H1 (cell line): Measurements from ENCODE around the gene ARHGAP42. TPM values are rescaled to one million over a fixed set of nuclear protein-coding genes. Genes with fewer than 3 reads are reported as not detected.

Experiments used
- CTCF ChIA-PET: fragments of 300-600 bp; sonication (Branson Sonifier 250); formaldehyde crosslinking; loops from one replicate; lab custom pipeline; 2021; ENCODE audit not compliant: partially characterized antibody; lab: Charles Lee
- POLR2A ChIA-PET: fragments of 300-600 bp; sonication (Branson Sonifier 250); formaldehyde crosslinking; loops from one replicate; lab custom pipeline; 2021; ENCODE audit warnings: inconsistent platforms; ENCODE audit not compliant: partially characterized antibody; lab: Charles Lee
- DNase-seq, 2 experiments: peaks; one replicate each; pipeline versions ENCODE4 v3.0.0 to v3.0.0-alpha.2; 2010 to 2022; ENCODE audit warnings: low spot score in 2 of 2, low read depth in 1 of 2, mixed read lengths in 1 of 2
- FAIRE-seq: peaks from 2 replicates; lab custom pipeline; 2011; peaks lifted over from hg19 to GRCh38; lab: Jason Lieb, UNC
- H2AFZ ChIP-seq: 2 replicates; pipeline ENCODE4 v1.8.1; 2012; ENCODE audit warnings: low read length, inconsistent platforms
- H2AK5ac ChIP-seq: 2 replicates; pipeline ENCODE4 v1.6.1; 2013; ENCODE audit warnings: low read depth, low read length
- H2BK120ac ChIP-seq: replicated peaks from 2 replicates; pipeline ENCODE3; 2013; ENCODE audit warnings: low read depth, low read length, inconsistent platforms
- H2BK12ac ChIP-seq: 2 replicates; pipeline ENCODE4 v1.6.1; 2013; ENCODE audit warnings: low read depth, low read length
- H2BK15ac ChIP-seq: 2 replicates; pipeline ENCODE4 v1.6.1; 2013; ENCODE audit warnings: low read length
- H2BK20ac ChIP-seq: 2 replicates; pipeline ENCODE4 v1.6.1; 2013; ENCODE audit warnings: low read length
- H2BK5ac ChIP-seq: 2 replicates; pipeline ENCODE4 v1.6.1; 2013; ENCODE audit warnings: low read depth, low read length
- H3K14ac ChIP-seq: 2 replicates; pipeline ENCODE4 v1.6.1; 2013; ENCODE audit warnings: inconsistent platforms; ENCODE audit not compliant: insufficient read length
- H3K18ac ChIP-seq: 2 replicates; pipeline ENCODE4 v1.6.1; 2013; ENCODE audit warnings: low read length; ENCODE audit errors: extremely low read depth
- H3K23ac ChIP-seq: 2 replicates; pipeline ENCODE4 v1.6.1; 2013; ENCODE audit warnings: inconsistent platforms; ENCODE audit not compliant: insufficient read length
- H3K23me2 ChIP-seq: 2 replicates; pipeline ENCODE4 v1.6.1; 2013; ENCODE audit warnings: low read depth, low read length
- H3K27ac ChIP-seq: 2 replicates; pipeline ENCODE4 v1.6.1; 2011; ENCODE audit warnings: low read depth, low read length, inconsistent platforms
- H3K27me3 ChIP-seq, 4 experiments: replicated peaks in 1 of 4; 1 replicate in 1 of 4; 2 replicates in 3 of 4; pipeline versions ENCODE4 v1.6.1 to v1.8.1; 2011 to 2013; ENCODE audit warnings: low read length in 3 of 4, mild to moderate bottlenecking in 3 of 4, inconsistent platforms in 2 of 4, mixed read lengths in 2 of 4, moderate library complexity in 1 of 4; ENCODE audit not compliant: control insufficient read depth in 3 of 4, insufficient read depth in 3 of 4; ENCODE audit errors: extremely low read depth in 1 of 4
- H3K36me3 ChIP-seq, 4 experiments: 2 replicates each; pipeline versions ENCODE4 v1.6.1 to v1.8.1; 2011 to 2013; ENCODE audit warnings: mild to moderate bottlenecking in 4 of 4, low read length in 3 of 4, moderate library complexity in 2 of 4, control low read depth in 1 of 4, inconsistent platforms in 1 of 4; ENCODE audit not compliant: insufficient read depth in 4 of 4, control insufficient read depth in 2 of 4
- H3K4ac ChIP-seq: replicated peaks from 2 replicates; pipeline ENCODE3; 2013; ENCODE audit warnings: low read length, low read depth, mixed read lengths, inconsistent platforms; ENCODE audit not compliant: insufficient read length
- H3K4me1 ChIP-seq, 4 experiments: replicated peaks in 1 of 4; 1 replicate in 1 of 4; 2 replicates in 3 of 4; pipeline versions ENCODE4 v1.6.1 to v1.8.1; 2011 to 2013; ENCODE audit warnings: low read length in 3 of 4, inconsistent platforms in 2 of 4, mixed read lengths in 1 of 4; ENCODE audit not compliant: insufficient read depth in 4 of 4, control insufficient read depth in 3 of 4
- H3K4me2 ChIP-seq, 2 experiments: 2 replicates each; pipeline versions ENCODE4 v1.6.1 to v1.8.1; 2011 to 2013; ENCODE audit warnings: low read depth in 2 of 2, low read length in 2 of 2, control low read depth in 1 of 2, inconsistent platforms in 1 of 2, mild to moderate bottlenecking in 1 of 2; ENCODE audit not compliant: insufficient read depth in 1 of 2
- H3K4me3 ChIP-seq, 4 experiments: fragments of 200-600, 300-600 bp in 1 of 4; sonication (generic), shearing (Covaris generic), sonication (Bioruptor Twin) in 1 of 4; 2 replicates each; pipeline versions ENCODE4 v1.5.1 to v1.8.1; 2011 to 2016; ENCODE audit warnings: low read length in 4 of 4, low read depth in 3 of 4, control low read depth in 2 of 4, inconsistent platforms in 2 of 4, mild to moderate bottlenecking in 2 of 4, mixed read lengths in 1 of 4, moderate library complexity in 1 of 4; ENCODE audit not compliant: insufficient read depth in 2 of 4; ENCODE audit errors: extremely low read depth in 1 of 4
- H3K56ac ChIP-seq: replicated peaks from 2 replicates; pipeline ENCODE3; 2013; ENCODE audit warnings: low read depth, mild to moderate bottlenecking, mixed read lengths, low read length, inconsistent platforms; ENCODE audit not compliant: insufficient read length
- H3K79me1 ChIP-seq: 2 replicates; pipeline ENCODE4 v1.6.1; 2013; ENCODE audit warnings: low read depth, low read length, control low read depth
- H3K79me2 ChIP-seq, 2 experiments: 2 replicates each; pipeline versions ENCODE4 v1.6.1 to v1.8.1; 2012 to 2013; ENCODE audit warnings: low read length in 2 of 2, mild to moderate bottlenecking in 2 of 2, inconsistent platforms in 1 of 2; ENCODE audit not compliant: insufficient read depth in 2 of 2, control insufficient read depth in 1 of 2
- H3K9ac ChIP-seq, 4 experiments: replicated peaks in 1 of 4; 1 replicate in 1 of 4; 2 replicates in 3 of 4; pipeline versions ENCODE4 v1.6.1 to v1.8.1; 2011 to 2013; ENCODE audit warnings: low read depth in 3 of 4, low read length in 3 of 4, control low read depth in 2 of 4, mild to moderate bottlenecking in 2 of 4, moderate library complexity in 2 of 4, inconsistent platforms in 1 of 4; ENCODE audit errors: extremely low read depth in 1 of 4
- H3K9me3 ChIP-seq, 2 experiments: 2 replicates each; pipeline versions ENCODE4 v1.6.1 to v1.8.1; 2012 to 2013; ENCODE audit warnings: mild to moderate bottlenecking in 2 of 2, moderate library complexity in 2 of 2, control low read depth in 1 of 2, inconsistent platforms in 1 of 2, low read depth in 1 of 2, low read length in 1 of 2, mixed read lengths in 1 of 2; ENCODE audit not compliant: insufficient read depth in 2 of 2
- H4K20me1 ChIP-seq, 2 experiments: replicated peaks in 1 of 2; 2 replicates each; pipeline versions ENCODE3 to v1.8.1; 2011 to 2013; ENCODE audit warnings: inconsistent platforms in 2 of 2, low read length in 2 of 2, mild to moderate bottlenecking in 1 of 2; ENCODE audit not compliant: insufficient read depth in 2 of 2, control insufficient read depth in 1 of 2
- H4K5ac ChIP-seq: 2 replicates; pipeline ENCODE4 v1.6.1; 2013; ENCODE audit warnings: low read length, low read depth, mixed read lengths, inconsistent platforms; ENCODE audit not compliant: insufficient read length
- H4K8ac ChIP-seq: 2 replicates; pipeline ENCODE4 v1.8.0; 2013; ENCODE audit warnings: mild to moderate bottlenecking, moderate library complexity, low read length, inconsistent platforms; ENCODE audit not compliant: insufficient read depth; ENCODE audit errors: extremely low read depth
- H4K91ac ChIP-seq: replicated peaks from 2 replicates; pipeline ENCODE3; 2013; ENCODE audit warnings: low read length, mixed read lengths, inconsistent platforms; ENCODE audit not compliant: insufficient read length
- E2F6 ChIP-seq: IDR thresholded peaks from 2 replicates; pipeline ENCODE4 v1.6.1; 2012; ENCODE audit warnings: inconsistent platforms
- FOSL1 ChIP-seq: IDR thresholded peaks from 2 replicates; pipeline ENCODE4 v1.6.1; 2011; ENCODE audit warnings: mild to moderate bottlenecking, low read depth, low read length, moderate library complexity; ENCODE audit not compliant: insufficient read depth
- GTF2F1 ChIP-seq: IDR thresholded peaks from 2 replicates; pipeline ENCODE4 v1.6.1; 2012; ENCODE audit warnings: low read depth, low read length, improper control_type of control experiment, borderline replicate concordance
- KDM1A ChIP-seq: fragments of 200-600, 300-600 bp; sonication (generic); IDR thresholded peaks from 2 replicates; pipeline ENCODE4 v1.7.1; 2016; ENCODE audit warnings: mild to moderate bottlenecking, low read length, borderline replicate concordance
- POU5F1 ChIP-seq: IDR thresholded peaks from 2 replicates; pipeline ENCODE4 v1.6.1; 2011; ENCODE audit warnings: low read depth, mild to moderate bottlenecking, low read length, moderate library complexity
- TAF1 ChIP-seq: IDR thresholded peaks from 2 replicates; pipeline ENCODE4 v1.6.1; 2011; ENCODE audit warnings: mild to moderate bottlenecking, low read depth, low read length
- TEAD4 ChIP-seq: IDR thresholded peaks from 2 replicates; pipeline ENCODE4 v1.6.1; 2012; ENCODE audit warnings: low read depth, low read length, inconsistent platforms, mixed read lengths
- WGBS, 2 experiments: shearing (Covaris generic) in 1 of 2; methylation state at CpG; one replicate each; pipeline versions ENCODE4 v1.1.6 to v1.1.7; 2013 to 2015; ENCODE audit warnings: low lambda C conversion rate in 2 of 2, mixed read lengths in 2 of 2, inconsistent platforms in 1 of 2, low coverage in 1 of 2, missing lambda C conversion rate in 1 of 2; ENCODE audit not compliant: insufficient replicate concordance in 2 of 2, insufficient coverage in 1 of 2, insufficient read length in 1 of 2; ENCODE audit errors: extremely low coverage in 1 of 2, missing lambda C conversion rate in 1 of 2; 5-methylcytosine and 5-hydroxymethylcytosine counted together
- polyA plus RNA-seq, 7 experiments: library from polyadenylated mRNA; depleted of rRNA in 3 of 7; stranded (reverse) in 5 of 7; unstranded in 2 of 7; fragments of >200 nt in 5 of 7; fragments of 200-250 nt in 2 of 7; gene quantifications; 1 replicate in 5 of 7; 2 replicates in 1 of 7; 4 replicates in 1 of 7; pipeline versions ENCODE4 v1.2.1 to v1.2.3, GENCODE V29; 2011 to 2013; ENCODE audit warnings: missing spikeins in 2 of 7, mixed read lengths in 2 of 7
- total RNA-seq: library from RNA; stranded (reverse); fragmentation: NEBNext Ultra II Directional; extraction: Animal tissue kit (Norgen Biotek cat#: 25700); gene quantifications from 2 replicates; pipeline ENCODE4 v1.2.1, GENCODE V29; 2021

The ARHGAP42 gene
- total and polyA plus RNA-seq, 2 of the 8 experiments (the other 6 are each of a cell fraction or from before 2014, with no cell fraction given), result 22.2 to 33.5 TPM

GRCh38 chr11:100872951-100873740 lies 186.1 kb downstream of the ARHGAP42 start:
- H2AK5ac ChIP-seq, result no peak overlapping the region
- H3K27me3 ChIP-seq, result peaks cover 0 to 1% (median 0%) of the 10 kb centered on the region in 4 experiments; a peak in 1 of 7 replicates
- H4K20me1 ChIP-seq, result no peaks in the 10 kb centered on the region
- no peak overlapping the region for H2BK12ac ChIP-seq
- no peak overlapping the region for H3K27ac ChIP-seq
- WGBS, 2 experiments, result 73% methylated on average over 3 of the region's 3 CpGs; no CpG with 5 or more reads in 1 of the 2 experiments
- H2BK20ac ChIP-seq, result no peak overlapping the region
- FAIRE-seq, result no peak
- no peak overlapping the region for H2BK15ac ChIP-seq
- POLR2A ChIA-PET, result no interaction called here
- no peak overlapping the region for H2BK5ac ChIP-seq
- no peaks in the 10 kb centered on the region for H3K79me2 ChIP-seq
- no peak for DNase-seq
- CTCF ChIA-PET, result interaction anchor here (1.1 to 2.0 kb wide), 3 partner anchors 19 to 296 kb away, joined by 3 to 5 read pairs (median 4); no protein-coding TSS in a partner anchor
- H3K4ac ChIP-seq, result no peak overlapping the region
- H2AFZ ChIP-seq, result no peak overlapping the region
- no peak for TF ChIP-seq GTF2F1
- no peak for TF ChIP-seq TAF1
- TF ChIP-seq E2F6, result no peak
- no peak for TF ChIP-seq POU5F1
- no peak for TF ChIP-seq FOSL1
- TF ChIP-seq TEAD4, result no peak
- no peak for TF ChIP-seq KDM1A
- H2BK120ac ChIP-seq, result no peak overlapping the region
- H4K8ac ChIP-seq, result no peak overlapping the region
- no peaks in the 10 kb centered on the region for H3K79me1 ChIP-seq
- H3K4me1 ChIP-seq, result peaks cover 2 to 15% (median 12%) of the 10 kb centered on the region in 4 experiments; a peak in 6 of 7 replicates
- no peaks in the 10 kb centered on the region for H3K36me3 ChIP-seq
- no peak overlapping the region for H3K23ac ChIP-seq
- no peaks in the 10 kb centered on the region; the same call in 1 of the 2 replicates for H3K23me2 ChIP-seq
- no peak overlapping the region for H3K18ac ChIP-seq
- no peak overlapping the region for H3K14ac ChIP-seq
- H4K91ac ChIP-seq, result no peak overlapping the region
- H3K9ac ChIP-seq, result no peak overlapping the region
- H4K5ac ChIP-seq, result no peak overlapping the region
- no peak overlapping the region for H3K56ac ChIP-seq
- no peak overlapping the region for H3K4me2 ChIP-seq
- no peak overlapping the region for H3K4me3 ChIP-seq
- no peaks in the 10 kb centered on the region for H3K9me3 ChIP-seq
